Testis (tissue), 2 donors: ENCODE data around the gene DLK2.

ENCODE experiments used
- CTCF ChIP-seq, 3 experiments: fragments of 450-650 bp in 2 of 3; fragments of 200-600 bp in 1 of 3; sonication (generic) in 1 of 3; IDR thresholded peaks; one replicate each; pipeline ENCODE4 v1.5.1; 2016 to 2019; ENCODE audit warnings: antibody characterized with exemption in 3 of 3, mild to moderate bottlenecking in 2 of 3, moderate library complexity in 1 of 3
- POLR2A ChIP-seq: fragments of 450-650 bp; IDR thresholded peaks from one replicate; pipeline ENCODE4 v1.6.1; 2017; ENCODE audit warnings: antibody characterized with exemption, mild to moderate bottlenecking, moderate library complexity

- no peak for TF ChIP-seq CTCF (IDR thresholded peaks at IDR 0.05)
- TF ChIP-seq POLR2A, result no peak
Observed at GRCh38 chr6:43421831-43422230, 33.5 kb downstream of the DLK2 start.
